IPS-18c (cell line): Measurements from ENCODE around the gene MARK1.

Source experiments
- H3K4me3 ChIP-seq: 2 replicates; pipeline ENCODE4 v1.7.0; 2013; ENCODE audit warnings: low read depth, mild to moderate bottlenecking, low read length, moderate library complexity; ENCODE audit not compliant: insufficient read depth
- H3K9me3 ChIP-seq: one replicate; pipeline ENCODE4 v1.6.1; 2013; ENCODE audit warnings: mild to moderate bottlenecking, low read length, moderate library complexity; ENCODE audit not compliant: control insufficient read depth, insufficient read depth

Gene MARK1

GRCh38 chr1:220695426-220695825, 167.5 kb downstream of the MARK1 start:
- no peaks in the 10 kb centered on the region for H3K9me3 ChIP-seq
- no peak overlapping the region for H3K4me3 ChIP-seq

GRCh38 chr1:220696226-220696862, 168.4 kb downstream of the MARK1 start:
- H3K4me3 ChIP-seq = no peak overlapping the region

GRCh38 chr1:220696863-220697231, 168.9 kb downstream of the MARK1 start:
- Histone ChIP-seq H3K4me3 (no peak overlapping the region), H3K9me3 (no peaks in the 10 kb centered on the region)

More at GRCh38 chr1:220696226-220696862, 168.4 kb downstream of the MARK1 start:
- no peaks in the 10 kb centered on the region for H3K9me3 ChIP-seq

GRCh38 chr1:220697326-220697725, 169.4 kb downstream of the MARK1 start:
- no peaks in the 10 kb centered on the region for H3K9me3 ChIP-seq
- no peak overlapping the region for H3K4me3 ChIP-seq

- Histone ChIP-seq H3K4me3 (no peak overlapping the region), H3K9me3 (no peaks in the 10 kb centered on the region)
Observed at GRCh38 chr1:220698607-220699016, 170.7 kb downstream of the MARK1 start.

GRCh38 chr1:220699044-220699443, 171.1 kb downstream of the MARK1 start:
- H3K9me3 ChIP-seq = no peaks in the 10 kb centered on the region
- no peak overlapping the region for H3K4me3 ChIP-seq

- Histone ChIP-seq H3K9me3 (no peaks in the 10 kb centered on the region), H3K4me3 (no peak overlapping the region)
Observed at GRCh38 chr1:220700556-220701179, 172.7 kb downstream of the MARK1 start.

GRCh38 chr1:220701974-220702373, 174.0 kb downstream of the MARK1 start:
- Histone ChIP-seq H3K4me3 (no peak overlapping the region), H3K9me3 (no peaks in the 10 kb centered on the region)

- no peak overlapping the region for H3K4me3 ChIP-seq
- H3K9me3 ChIP-seq = no peaks in the 10 kb centered on the region
Observed at GRCh38 chr1:220702733-220703270, 174.9 kb downstream of the MARK1 start.

- no peaks in the 10 kb centered on the region for H3K9me3 ChIP-seq
- no peak overlapping the region for H3K4me3 ChIP-seq
Observed at GRCh38 chr1:220703305-220703704, 175.4 kb downstream of the MARK1 start.

GRCh38 chr1:220705782-220706181, 177.8 kb downstream of the MARK1 start:
- Histone ChIP-seq H3K4me3 (no peak overlapping the region), H3K9me3 (no peaks in the 10 kb centered on the region)

- Histone ChIP-seq H3K9me3 (no peaks in the 10 kb centered on the region), H3K4me3 (no peak overlapping the region)
Observed at GRCh38 chr1:220706480-220706879, 178.5 kb downstream of the MARK1 start.

- no peaks in the 10 kb centered on the region for H3K9me3 ChIP-seq
- no peak overlapping the region for H3K4me3 ChIP-seq
Observed at GRCh38 chr1:220707160-220707559, 179.2 kb downstream of the MARK1 start.

GRCh38 chr1:220708244-220708643, 180.3 kb downstream of the MARK1 start:
- no peak overlapping the region for H3K4me3 ChIP-seq
- H3K9me3 ChIP-seq = no peaks in the 10 kb centered on the region

GRCh38 chr1:220708936-220709801, 181.2 kb downstream of the MARK1 start:
- H3K9me3 ChIP-seq = no peaks in the 10 kb centered on the region

GRCh38 chr1:220710333-220710732, 182.4 kb downstream of the MARK1 start:
- Histone ChIP-seq H3K4me3 (no peak overlapping the region), H3K9me3 (no peaks in the 10 kb centered on the region)

More at GRCh38 chr1:220708936-220709801, 181.2 kb downstream of the MARK1 start:
- no peak overlapping the region for H3K4me3 ChIP-seq

- Histone ChIP-seq H3K9me3 (no peaks in the 10 kb centered on the region), H3K4me3 (no peak overlapping the region)
Observed at GRCh38 chr1:220711056-220711809, 183.3 kb downstream of the MARK1 start.
